ENCODE results near the gene JAML. TPM values are rescaled to one million over a fixed set of nuclear protein-coding genes. Genes with fewer than 3 reads are reported as not detected.

Gene JAML
- total and polyA plus RNA-seq, 12 donors = 0.50 to 19.5 (median 2.1) TPM

- intact Hi-C loops (cut with DNase I) = no loop called here
- H3K9me3 ChIP-seq = no peaks in the 10 kb centered on the region
- H3K27ac ChIP-seq = no peak overlapping the region
- WGBS, 2 donors = 88 to 92% methylated on average over 12 of the region's 12 CpGs
- peaks cover 0 to 6% (median 0%) of the 10 kb centered on the region in 9 donors for H3K36me3 ChIP-seq
- DNase-seq = no peak
- no peak for ATAC-seq
- no peak overlapping the region for H3K4me3 ChIP-seq
- H3K4me1 ChIP-seq = peaks cover 10 to 43% (median 22%) of the 10 kb centered on the region in 9 donors
- TF ChIP-seq, protein P1, sequence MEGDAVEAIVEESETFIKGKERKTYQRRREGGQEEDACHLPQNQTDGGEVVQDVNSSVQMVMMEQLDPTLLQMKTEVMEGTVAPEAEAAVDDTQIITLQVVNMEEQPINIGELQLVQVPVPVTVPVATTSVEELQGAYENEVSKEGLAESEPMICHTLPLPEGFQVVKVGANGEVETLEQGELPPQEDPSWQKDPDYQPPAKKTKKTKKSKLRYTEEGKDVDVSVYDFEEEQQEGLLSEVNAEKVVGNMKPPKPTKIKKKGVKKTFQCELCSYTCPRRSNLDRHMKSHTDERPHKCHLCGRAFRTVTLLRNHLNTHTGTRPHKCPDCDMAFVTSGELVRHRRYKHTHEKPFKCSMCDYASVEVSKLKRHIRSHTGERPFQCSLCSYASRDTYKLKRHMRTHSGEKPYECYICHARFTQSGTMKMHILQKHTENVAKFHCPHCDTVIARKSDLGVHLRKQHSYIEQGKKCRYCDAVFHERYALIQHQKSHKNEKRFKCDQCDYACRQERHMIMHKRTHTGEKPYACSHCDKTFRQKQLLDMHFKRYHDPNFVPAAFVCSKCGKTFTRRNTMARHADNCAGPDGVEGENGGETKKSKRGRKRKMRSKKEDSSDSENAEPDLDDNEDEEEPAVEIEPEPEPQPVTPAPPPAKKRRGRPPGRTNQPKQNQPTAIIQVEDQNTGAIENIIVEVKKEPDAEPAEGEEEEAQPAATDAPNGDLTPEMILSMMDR (IDR thresholded peaks at IDR 0.05) = no peak
- H3K27me3 ChIP-seq = peaks cover 0 to 3% (median 0%) of the 10 kb centered on the region in 7 donors
Measured at GRCh38 chr11:118167906-118168305, 56.9 kb downstream of the JAML start.

GRCh38 chr11:118167253-118167652 is 57.6 kb downstream of the JAML start:
- TF ChIP-seq, protein P1 (IDR thresholded peaks at IDR 0.05) = no peak
- intact Hi-C loops (cut with DNase I) = no loop called here
- no peak for ATAC-seq

GRCh38 chr11:118166641-118167040 is 58.2 kb downstream of the JAML start:
- H3K27me3 ChIP-seq = peaks cover 0 to 4% (median 0%) of the 10 kb centered on the region in 7 donors
- H3K27ac ChIP-seq = no peak overlapping the region
- no peaks in the 10 kb centered on the region for H3K9me3 ChIP-seq
- intact Hi-C loops (cut with DNase I) = no loop called here
- H3K36me3 ChIP-seq = peaks cover 0 to 6% (median 0%) of the 10 kb centered on the region in 9 donors
- ATAC-seq (no peak), DNase-seq (no peak)
- 81 to 90% methylated on average over 16 to 17 of the region's 17 CpGs for WGBS, 2 donors
- H3K4me1 ChIP-seq = peaks cover 10 to 37% (median 16%) of the 10 kb centered on the region in 9 donors
- TF ChIP-seq, protein P1 (IDR thresholded peaks at IDR 0.05) = no peak
- H3K4me3 ChIP-seq = no peak overlapping the region

More at GRCh38 chr11:118167253-118167652, 57.6 kb downstream of the JAML start:
- no peak overlapping the region for H3K27ac ChIP-seq
- no peaks in the 10 kb centered on the region for H3K9me3 ChIP-seq
- H3K36me3 ChIP-seq = peaks cover 0 to 6% (median 0%) of the 10 kb centered on the region in 9 donors
- H3K4me1 ChIP-seq = peaks cover 10 to 43% (median 22%) of the 10 kb centered on the region in 9 donors
- DNase-seq = no peak
- no peak overlapping the region for H3K4me3 ChIP-seq
- 94 to 95% methylated on average over 2 of the region's 2 CpGs for WGBS, 2 donors
- peaks cover 0 to 3% (median 0%) of the 10 kb centered on the region in 7 donors for H3K27me3 ChIP-seq

DNA sequence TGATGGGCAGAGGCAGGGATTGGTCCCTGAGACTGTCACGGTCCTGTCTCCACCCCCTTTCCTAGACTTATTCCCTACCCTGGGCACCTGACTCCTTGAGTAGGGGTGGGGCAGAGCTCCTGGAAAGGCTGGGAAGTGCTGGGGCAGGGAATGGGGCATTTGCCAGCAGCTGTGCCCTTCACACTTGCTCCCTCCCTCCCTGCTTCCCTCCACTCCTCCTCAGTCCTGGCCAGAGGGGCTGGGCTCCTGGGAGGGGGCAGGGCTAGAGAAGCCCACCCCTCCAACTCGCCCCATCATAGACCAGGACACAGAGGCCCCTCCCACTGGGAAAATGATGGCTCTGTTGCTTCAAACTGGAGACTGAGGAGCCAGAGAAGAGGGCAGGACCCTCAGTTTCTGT is 59.9 kb downstream of the JAML start:
- Histone ChIP-seq H3K27me3 (peaks cover 0 to 4% (median 0%) of the 10 kb centered on the region in 7 donors), H3K36me3 (peaks cover 0 to 6% (median 0%) of the 10 kb centered on the region in 9 donors), H3K4me1 (peaks cover 0 to 19% (median 0%) of the 10 kb centered on the region in 9 donors), H3K4me3 (no peak overlapping the region), H3K9me3 (no peaks in the 10 kb centered on the region), H3K27ac (no peak overlapping the region)
- no peak for DNase-seq
- WGBS, 2 donors = 71 to 89% methylated on average over 2 of the region's 2 CpGs
- intact Hi-C loops (cut with DNase I) = no loop called here
- TF ChIP-seq, protein P1 (IDR thresholded peaks at IDR 0.05) = no peak
- ATAC-seq = no peak
